IMR-90 (cell line): ENCODE measurements around the gene LZIC. TPM values are rescaled to one million over a fixed set of nuclear protein-coding genes. Genes with fewer than 3 reads are reported as not detected.
A peak's percentile ranks its signal among the peaks of the same experiment; 100 is the strongest.

Source experiments
- ATAC-seq: fragments of 200-7000 bp; cut with Tn5 transposase; 2 replicates; pipeline ENCODE4 v1.9.1; 2020; ENCODE audit warnings: low read depth, mild to moderate bottlenecking, moderate library complexity
- BruUV-seq: library from RNA; stranded (reverse); fragments of 400-500 nt; replicated peaks from 2 replicates; lab custom pipeline; 2021; lab: Mats Ljungman, UMichigan
- CTCF ChIA-PET: fragments of 300-600 bp; formaldehyde crosslinking; extraction: SDS; loops from one replicate; lab custom pipeline; 2021; ENCODE audit warnings: antibody characterized with exemption; lab: Yijun Ruan, JAX
- POLR2A ChIA-PET: fragments of 300-600 bp; sonication (Branson Sonifier 250); formaldehyde crosslinking; loops from one replicate; lab custom pipeline; 2022; ENCODE audit warnings: antibody characterized with exemption; ENCODE audit not compliant: unreplicated experiment; lab: Charles Lee
- DNase-seq: peaks from one replicate; pipeline ENCODE4 v3.0.0; 2013
- H2AFZ ChIP-seq: replicated peaks from 2 replicates; pipeline ENCODE3; 2013; ENCODE audit warnings: low read length, mild to moderate bottlenecking; ENCODE audit not compliant: poor library complexity
- H2AK5ac ChIP-seq: 2 replicates; pipeline ENCODE4 v1.6.1; 2013; ENCODE audit warnings: low read depth, low read length, inconsistent platforms
- H2AK9ac ChIP-seq: replicated peaks from 2 replicates; pipeline ENCODE3; 2013; ENCODE audit warnings: mild to moderate bottlenecking, low read depth, low read length, moderate library complexity; ENCODE audit not compliant: poor library complexity
- H2BK120ac ChIP-seq: 2 replicates; pipeline ENCODE4 v1.6.1; 2013; ENCODE audit warnings: low read depth, low read length, inconsistent platforms
- H2BK15ac ChIP-seq: 3 replicates; pipeline ENCODE4 v1.6.1; 2013; ENCODE audit warnings: low read depth, low read length, inconsistent platforms
- H2BK20ac ChIP-seq: 2 replicates; pipeline ENCODE4 v1.6.1; 2013; ENCODE audit warnings: low read depth, mild to moderate bottlenecking, inconsistent platforms, low read length, moderate library complexity
- H2BK5ac ChIP-seq: 2 replicates; pipeline ENCODE4 v1.6.1; 2013; ENCODE audit warnings: mild to moderate bottlenecking, low read depth, low read length, inconsistent platforms; ENCODE audit not compliant: poor library complexity, severe bottlenecking
- H3K14ac ChIP-seq: replicated peaks from 2 replicates; pipeline ENCODE4 v1.6.1; 2013; ENCODE audit warnings: low read depth, low read length, inconsistent platforms
- H3K18ac ChIP-seq: 2 replicates; pipeline ENCODE4 v1.6.1; 2013; ENCODE audit warnings: low read depth, low read length, control low read depth
- H3K23ac ChIP-seq: 2 replicates; pipeline ENCODE4 v1.6.1; 2013; ENCODE audit warnings: low read depth, low read length, inconsistent platforms
- H3K27ac ChIP-seq: 2 replicates; pipeline ENCODE4 v1.5.1; 2013; ENCODE audit warnings: mild to moderate bottlenecking, control low read depth, low read length; ENCODE audit not compliant: insufficient read depth
- H3K27me3 ChIP-seq: 2 replicates; pipeline ENCODE4 v1.6.1; 2013; ENCODE audit warnings: low read length; ENCODE audit not compliant: control insufficient read depth, insufficient read depth
- H3K36me3 ChIP-seq: 2 replicates; pipeline ENCODE4 v1.6.1; 2013; ENCODE audit warnings: low read length, mixed read lengths; ENCODE audit not compliant: control insufficient read depth, insufficient read depth
- H3K4ac ChIP-seq: 2 replicates; pipeline ENCODE4 v1.6.1; 2013; ENCODE audit warnings: low read depth, low read length, inconsistent platforms
- H3K4me1 ChIP-seq: 2 replicates; pipeline ENCODE4 v1.6.1; 2013; ENCODE audit warnings: low read length, mixed read lengths; ENCODE audit not compliant: control insufficient read depth, insufficient read depth
- H3K4me2 ChIP-seq: 2 replicates; pipeline ENCODE4 v1.6.1; 2013; ENCODE audit warnings: low read depth, mild to moderate bottlenecking, control low read depth, low read length, moderate library complexity
- H3K4me3 ChIP-seq: 2 replicates; pipeline ENCODE4 v1.5.1; 2013; ENCODE audit warnings: low read depth, mild to moderate bottlenecking, control low read depth, low read length, moderate library complexity; ENCODE audit not compliant: insufficient read depth
- H3K56ac ChIP-seq: 2 replicates; pipeline ENCODE4 v1.6.1; 2013; ENCODE audit warnings: low read length, inconsistent platforms; ENCODE audit not compliant: insufficient read depth; ENCODE audit errors: extremely low read depth
- H3K79me1 ChIP-seq, 2 experiments: 2 replicates each; pipeline ENCODE4 v1.6.1; 2013; ENCODE audit warnings: low read length in 2 of 2, inconsistent platforms in 1 of 2, low read depth in 1 of 2
- H3K9ac ChIP-seq: 2 replicates; pipeline ENCODE4 v1.6.1; 2013; ENCODE audit warnings: low read depth, low read length, control low read depth
- H3K9me1 ChIP-seq: 2 replicates; pipeline ENCODE4 v1.6.1; 2013; ENCODE audit warnings: low read length, inconsistent platforms; ENCODE audit not compliant: insufficient read depth
- H3K9me3 ChIP-seq: 2 replicates; pipeline ENCODE4 v1.6.1; 2013; ENCODE audit warnings: low read length; ENCODE audit not compliant: control insufficient read depth, insufficient read depth
- H4K20me1 ChIP-seq: 2 replicates; pipeline ENCODE4 v1.6.1; 2013; ENCODE audit warnings: low read length, inconsistent platforms; ENCODE audit not compliant: insufficient read depth
- H4K5ac ChIP-seq: 2 replicates; pipeline ENCODE4 v1.6.1; 2013; ENCODE audit warnings: mild to moderate bottlenecking, low read depth, low read length, control low read depth
- H4K8ac ChIP-seq, 2 experiments: 2 replicates each; pipeline ENCODE4 v1.6.1; 2013; ENCODE audit warnings: low read depth in 2 of 2, low read length in 2 of 2, control low read depth in 1 of 2, inconsistent platforms in 1 of 2
- H4K91ac ChIP-seq: 2 replicates; pipeline ENCODE4 v1.6.1; 2013; ENCODE audit warnings: low read depth, low read length, inconsistent platforms; ENCODE audit not compliant: insufficient read depth
- CEBPB ChIP-seq: IDR thresholded peaks from 2 replicates; pipeline ENCODE4 v1.6.1; 2012; ENCODE audit warnings: low read depth, low read length, improper control_type of control experiment
- MAFK ChIP-seq: IDR thresholded peaks from 2 replicates; pipeline ENCODE4 v1.6.1; 2012; ENCODE audit warnings: low read depth, low read length, improper control_type of control experiment
- MAZ ChIP-seq: IDR thresholded peaks from 2 replicates; pipeline ENCODE4 v1.6.1; 2012; ENCODE audit warnings: low read depth, mild to moderate bottlenecking, low read length, improper control_type of control experiment, moderate library complexity, borderline replicate concordance
- RFX5 ChIP-seq: IDR thresholded peaks from 2 replicates; pipeline ENCODE4 v1.8.0; 2012; ENCODE audit warnings: low read depth, mild to moderate bottlenecking, low read length, moderate library complexity
- USF2 ChIP-seq: fragments of 150-350 bp; IDR thresholded peaks from 2 replicates; pipeline ENCODE4 v1.6.1; 2017; ENCODE audit warnings: mild to moderate bottlenecking, antibody characterized with exemption, low read length, low read depth
- WGBS, 2 experiments: methylation state at CpG; one replicate each; pipeline versions ENCODE4 v1.1.5 to v1.1.7; 2013; ENCODE audit warnings: missing lambda C conversion rate in 2 of 2; ENCODE audit not compliant: insufficient read length in 1 of 2; ENCODE audit errors: extremely low coverage in 2 of 2; 5-methylcytosine and 5-hydroxymethylcytosine counted together
- dilution Hi-C: fragments of 300-500 bp; cut with HindIII; formaldehyde crosslinking; loops from one replicate; pipeline ENCODE4 v1.14.3; 2018; ENCODE audit warnings: low sequenced_read_pairs; ENCODE audit not compliant: unreplicated experiment
- in situ Hi-C: fragments of 300-500 bp; cut with MboI; formaldehyde crosslinking; loops from 3 replicates; pipeline ENCODE4 v1.14.3; 2019; ENCODE audit warnings: low sequenced_read_pairs, inconsistent platforms, mixed read lengths
- intact Hi-C: fragments of 100-400 bp; cut with micrococcal nuclease; formaldehyde crosslinking; loops from 2 replicates; pipeline ENCODE4 v1.10.0; 2022
- polyA plus RNA-seq, 3 experiments: library from polyadenylated mRNA; depleted of rRNA; stranded (reverse); fragments of >200 nt; gene quantifications; 2 replicates each; pipeline ENCODE4 v1.2.3, GENCODE V29; 2012; ENCODE audit warnings: low replicate concordance in 1 of 3
- total RNA-seq: library from RNA; depleted of rRNA; stranded (reverse); fragments of >200 nt; gene quantifications from 2 replicates; pipeline ENCODE4 v1.2.3, GENCODE V29; 2012
- TF ChIP-seq, protein P1 (sequence below): conservative IDR thresholded peaks from 2 replicates; pipeline ENCODE4 v1.5.1; 2012; ENCODE audit warnings: mild to moderate bottlenecking, low read depth, low read length, improper control_type of control experiment
- TF ChIP-seq, protein P2 (sequence below): fragments of 150-350 bp; IDR thresholded peaks from 2 replicates; pipeline ENCODE4 v1.6.1; 2016; ENCODE audit warnings: low read depth, mild to moderate bottlenecking, low read length, moderate library complexity, borderline replicate concordance

The LZIC gene
- total and polyA plus RNA-seq, 2 of the 4 experiments (the other 2 are of a cell fraction) = 11.6 to 19.0 TPM

DNA sequence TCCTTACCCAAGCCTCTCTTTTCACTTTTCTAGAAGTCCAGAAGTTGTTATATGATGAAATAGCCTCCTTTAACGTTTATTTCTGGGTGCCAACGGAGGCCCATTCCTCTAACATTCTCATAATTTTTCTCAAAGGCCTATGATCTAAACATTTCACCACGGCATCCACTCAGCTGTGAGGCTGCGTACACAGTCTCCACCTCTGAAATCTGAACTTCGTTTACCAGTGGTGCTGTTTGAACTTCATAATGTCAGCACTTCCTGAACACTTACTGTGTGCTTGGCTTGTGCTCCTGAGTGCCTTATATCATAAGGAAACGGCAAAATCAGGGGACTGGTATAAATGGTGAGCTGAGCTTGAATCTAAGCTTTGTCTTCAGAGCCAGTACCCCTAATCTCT is 41.8 kb upstream of the LZIC start:
- TF ChIP-seq, protein P1, sequence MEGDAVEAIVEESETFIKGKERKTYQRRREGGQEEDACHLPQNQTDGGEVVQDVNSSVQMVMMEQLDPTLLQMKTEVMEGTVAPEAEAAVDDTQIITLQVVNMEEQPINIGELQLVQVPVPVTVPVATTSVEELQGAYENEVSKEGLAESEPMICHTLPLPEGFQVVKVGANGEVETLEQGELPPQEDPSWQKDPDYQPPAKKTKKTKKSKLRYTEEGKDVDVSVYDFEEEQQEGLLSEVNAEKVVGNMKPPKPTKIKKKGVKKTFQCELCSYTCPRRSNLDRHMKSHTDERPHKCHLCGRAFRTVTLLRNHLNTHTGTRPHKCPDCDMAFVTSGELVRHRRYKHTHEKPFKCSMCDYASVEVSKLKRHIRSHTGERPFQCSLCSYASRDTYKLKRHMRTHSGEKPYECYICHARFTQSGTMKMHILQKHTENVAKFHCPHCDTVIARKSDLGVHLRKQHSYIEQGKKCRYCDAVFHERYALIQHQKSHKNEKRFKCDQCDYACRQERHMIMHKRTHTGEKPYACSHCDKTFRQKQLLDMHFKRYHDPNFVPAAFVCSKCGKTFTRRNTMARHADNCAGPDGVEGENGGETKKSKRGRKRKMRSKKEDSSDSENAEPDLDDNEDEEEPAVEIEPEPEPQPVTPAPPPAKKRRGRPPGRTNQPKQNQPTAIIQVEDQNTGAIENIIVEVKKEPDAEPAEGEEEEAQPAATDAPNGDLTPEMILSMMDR = no peak
- TF ChIP-seq MAZ (no peak), MAFK (no peak), USF2 (no peak), RFX5 (no peak), CEBPB (no peak)
- TF ChIP-seq, protein P2, sequence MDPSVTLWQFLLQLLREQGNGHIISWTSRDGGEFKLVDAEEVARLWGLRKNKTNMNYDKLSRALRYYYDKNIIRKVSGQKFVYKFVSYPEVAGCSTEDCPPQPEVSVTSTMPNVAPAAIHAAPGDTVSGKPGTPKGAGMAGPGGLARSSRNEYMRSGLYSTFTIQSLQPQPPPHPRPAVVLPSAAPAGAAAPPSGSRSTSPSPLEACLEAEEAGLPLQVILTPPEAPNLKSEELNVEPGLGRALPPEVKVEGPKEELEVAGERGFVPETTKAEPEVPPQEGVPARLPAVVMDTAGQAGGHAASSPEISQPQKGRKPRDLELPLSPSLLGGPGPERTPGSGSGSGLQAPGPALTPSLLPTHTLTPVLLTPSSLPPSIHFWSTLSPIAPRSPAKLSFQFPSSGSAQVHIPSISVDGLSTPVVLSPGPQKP = no peak
- no TSS peak for BruUV-seq
- ATAC-seq = peak; percentile 99

More for the DNA sequence above, 41.8 kb upstream of the LZIC start:
- peak overlapping the region; percentile 35; the same call in 1 of the 2 replicates for H3K4me2 ChIP-seq
- no peaks in the 10 kb centered on the region for H3K9me3 ChIP-seq
- H3K23ac ChIP-seq = no peak overlapping the region
- H4K5ac ChIP-seq = no peak overlapping the region
- peak overlapping the region in 1 of 2 experiments; percentile 57; a peak in 1 of 4 replicates for H4K8ac ChIP-seq
- no peaks in the 10 kb centered on the region for H3K79me1 ChIP-seq
- no CpG with 5 or more reads among the region's 6 CpGs for WGBS, 2 experiments
- no peak overlapping the region for H2BK20ac ChIP-seq
- no peak overlapping the region; the same call in 1 of the 2 replicates for H3K4ac ChIP-seq
- ChIA-PET POLR2A (no interaction called here), CTCF (no interaction called here)
- in situ Hi-C loops (no loop called here), intact Hi-C loops (loop anchor here (5.0 kb wide), 1 partner anchor 47 kb away; the partner anchor contains the start of gene UBE4B), dilution Hi-C loops (no loop called here)
- H3K36me3 ChIP-seq = peaks cover 13% of the 10 kb centered on the region
- peak overlapping the region; percentile 57; the same call in 1 of the 2 replicates for H3K27ac ChIP-seq
- H2AK9ac ChIP-seq = no peak overlapping the region
- H2AK5ac ChIP-seq = no peak overlapping the region
- no peak overlapping the region for H2BK5ac ChIP-seq
- H3K9me1 ChIP-seq = peaks cover 5% of the 10 kb centered on the region; the same call in 1 of the 2 replicates
- no peaks in the 10 kb centered on the region for H3K27me3 ChIP-seq
- H2BK120ac ChIP-seq = no peak overlapping the region
- H4K20me1 ChIP-seq = no peaks in the 10 kb centered on the region
- no peak overlapping the region for H4K91ac ChIP-seq
- no peak overlapping the region for H3K14ac ChIP-seq
- DNase-seq = peak; percentile 64
- no peak overlapping the region for H3K56ac ChIP-seq
- H3K4me1 ChIP-seq = peaks cover 6% of the 10 kb centered on the region
- no peak overlapping the region for H3K9ac ChIP-seq
- H3K18ac ChIP-seq = no peak overlapping the region
- H2AFZ ChIP-seq = no peak overlapping the region
- H2BK15ac ChIP-seq = no peak overlapping the region
- H3K4me3 ChIP-seq = no peak overlapping the region
